8988T (cell line): ENCODE data around the gene ZMPSTE24.

ENCODE experiments used
- DNase-seq: peaks from one replicate; pipeline ENCODE4 v3.0.0; 2011

ZMPSTE24 gene

GRCh38 chr1:40265298-40265697 is 7.3 kb downstream of the ZMPSTE24 start:
- DNase-seq = no peak

GRCh38 chr1:40265919-40266318 is 7.9 kb downstream of the ZMPSTE24 start:
- no peak for DNase-seq

GRCh38 chr1:40266786-40267535 is 8.9 kb downstream of the ZMPSTE24 start:
- no peak for DNase-seq

- no peak for DNase-seq
Measured at GRCh38 chr1:40267767-40268187, 9.7 kb downstream of the ZMPSTE24 start.

- no peak for DNase-seq
Measured at GRCh38 chr1:40268211-40268610, 10.2 kb downstream of the ZMPSTE24 start.

- no peak for DNase-seq
Measured at GRCh38 chr1:40270152-40270834, 12.3 kb downstream of the ZMPSTE24 start.

- DNase-seq = no peak
Measured at GRCh38 chr1:40272653-40273213, 14.7 kb downstream of the ZMPSTE24 start.

- no peak for DNase-seq
Measured at GRCh38 chr1:40273547-40274166, 15.6 kb downstream of the ZMPSTE24 start.

GRCh38 chr1:40274331-40274730 is 16.3 kb downstream of the ZMPSTE24 start:
- no peak for DNase-seq

GRCh38 chr1:40276122-40276521 is 18.1 kb downstream of the ZMPSTE24 start:
- no peak for DNase-seq

GRCh38 chr1:40281853-40282252 is 23.8 kb downstream of the ZMPSTE24 start:
- no peak for DNase-seq

GRCh38 chr1:40291293-40291692 is 33.3 kb downstream of the ZMPSTE24 start:
- DNase-seq = no peak

- DNase-seq = no peak
Measured at GRCh38 chr1:40299366-40300248, 41.6 kb downstream of the ZMPSTE24 start.

- no peak for DNase-seq
Measured at GRCh38 chr1:40300249-40300567, 42.2 kb downstream of the ZMPSTE24 start.

GRCh38 chr1:40300651-40301050 is 42.6 kb downstream of the ZMPSTE24 start:
- no peak for DNase-seq

- DNase-seq = no peak
Measured at GRCh38 chr1:40301066-40301465, 43.0 kb downstream of the ZMPSTE24 start.

- no peak for DNase-seq
Measured at GRCh38 chr1:40301541-40302299, 43.7 kb downstream of the ZMPSTE24 start.

- no peak for DNase-seq
Measured at GRCh38 chr1:40302475-40302874, 44.4 kb downstream of the ZMPSTE24 start.

GRCh38 chr1:40303051-40303771 is 45.2 kb downstream of the ZMPSTE24 start:
- DNase-seq = no peak

GRCh38 chr1:40303790-40304189 is 45.8 kb downstream of the ZMPSTE24 start:
- no peak for DNase-seq

- no peak for DNase-seq
Measured at GRCh38 chr1:40305451-40305850, 47.4 kb downstream of the ZMPSTE24 start.
